ENCODE results near the gene ETNPPL. TPM values are rescaled to one million over a fixed set of nuclear protein-coding genes. Genes with fewer than 3 reads are reported as not detected.

Gene ETNPPL
- total RNA-seq, 4 donors from 2014 or later: not detected

GRCh38 chr4:108695062-108695461, 67.8 kb downstream of the ETNPPL start:
- DNase-seq: no peak
- H3K27me3 ChIP-seq: peaks cover 0 to 3% of the 10 kb centered on the region in 2 donors
- H3K27ac ChIP-seq: no peak overlapping the region
- H3K9me3 ChIP-seq: no peaks in the 10 kb centered on the region
- intact Hi-C loops (cut with DNase I; ENCODE audit: low total_unique reads): no loop called here
- TF ChIP-seq POLR2A (IDR thresholded peaks at IDR 0.05) (no peak), CTCF (IDR thresholded peaks at IDR 0.05) (no peak)
- no peaks in the 10 kb centered on the region for H3K36me3 ChIP-seq
- H3K4me3 ChIP-seq: no peak overlapping the region
- H3K4me1 ChIP-seq: no peaks in the 10 kb centered on the region

- no peak overlapping the region for H3K4me3 ChIP-seq
- no peak for DNase-seq
- intact Hi-C loops (cut with DNase I; ENCODE audit: low total_unique reads): no loop called here
- TF ChIP-seq CTCF (IDR thresholded peaks at IDR 0.05): no peak
- TF ChIP-seq POLR2A (IDR thresholded peaks at IDR 0.05): no peak
- no peaks in the 10 kb centered on the region for H3K9me3 ChIP-seq
- no peaks in the 10 kb centered on the region for H3K4me1 ChIP-seq
- no peaks in the 10 kb centered on the region for H3K36me3 ChIP-seq
- H3K27me3 ChIP-seq: peaks cover 0 to 3% of the 10 kb centered on the region in 2 donors
- no peak overlapping the region for H3K27ac ChIP-seq
These were observed 68.4 kb downstream of the ETNPPL start for GRCh38 chr4:108694423-108694822.

DNA sequence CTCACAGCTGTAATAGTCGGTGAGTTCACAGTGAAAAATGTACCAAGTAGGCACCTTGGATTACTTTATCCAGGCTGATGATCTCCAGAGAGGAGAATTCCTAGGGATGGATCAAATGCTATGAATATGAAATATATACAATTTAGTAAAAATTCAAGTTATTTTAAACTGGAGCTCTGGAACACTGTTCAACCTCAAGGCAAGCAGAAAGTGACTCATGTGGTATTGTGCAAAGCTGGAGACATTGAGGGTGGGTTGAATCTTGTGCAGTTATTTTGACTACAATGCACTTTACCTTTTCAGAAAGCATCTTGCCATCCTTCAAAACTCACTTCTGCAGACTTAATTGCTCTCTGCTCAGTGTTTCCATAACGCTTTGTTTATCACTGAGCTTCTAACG, 69.0 kb downstream of the ETNPPL start:
- TF ChIP-seq CTCF (IDR thresholded peaks at IDR 0.05): no peak
- TF ChIP-seq POLR2A (IDR thresholded peaks at IDR 0.05): no peak
- no peak for DNase-seq
- no peaks in the 10 kb centered on the region for H3K36me3 ChIP-seq
- intact Hi-C loops (cut with DNase I; ENCODE audit: low total_unique reads): no loop called here
- peaks cover 0 to 3% of the 10 kb centered on the region in 2 donors for H3K27me3 ChIP-seq
- no peak overlapping the region for H3K4me3 ChIP-seq
- no peak overlapping the region for H3K27ac ChIP-seq
- H3K4me1 ChIP-seq: no peaks in the 10 kb centered on the region
- no peaks in the 10 kb centered on the region for H3K9me3 ChIP-seq

DNA sequence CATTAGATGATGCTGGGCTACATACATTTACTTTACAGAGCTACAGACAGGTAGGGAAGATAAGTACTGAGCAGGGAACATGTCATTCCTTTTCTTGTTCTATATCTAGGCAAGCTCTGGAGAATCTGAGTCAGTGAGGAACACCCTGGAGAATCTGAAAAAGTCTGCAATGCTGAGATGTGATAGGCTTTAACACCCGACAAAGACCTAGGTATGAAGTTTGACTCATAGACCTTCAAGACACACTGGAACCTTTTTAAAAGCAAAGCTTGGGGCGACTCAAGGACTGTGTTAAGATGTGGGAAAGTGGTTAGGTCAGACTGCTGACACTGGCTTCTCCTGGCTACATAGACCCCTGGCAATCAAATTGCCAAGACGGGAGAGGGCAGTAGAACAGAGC, 69.6 kb downstream of the ETNPPL start:
- intact Hi-C loops (cut with DNase I; ENCODE audit: low total_unique reads): no loop called here
- peaks cover 0 to 3% of the 10 kb centered on the region in 2 donors for H3K27me3 ChIP-seq
- TF ChIP-seq POLR2A (IDR thresholded peaks at IDR 0.05): no peak
- no peak for TF ChIP-seq CTCF (IDR thresholded peaks at IDR 0.05)

More for the DNA sequence above, 69.6 kb downstream of the ETNPPL start:
- no peak overlapping the region for H3K27ac ChIP-seq
- no peaks in the 10 kb centered on the region for H3K36me3 ChIP-seq
- no peak for DNase-seq
- H3K4me1 ChIP-seq: no peaks in the 10 kb centered on the region
- H3K4me3 ChIP-seq: no peak overlapping the region
- no peaks in the 10 kb centered on the region for H3K9me3 ChIP-seq

Other genes with a start within 250 kb of the ETNPPL start
- 1,000 to 10,000 TPM; 1,071 to 6,726 (median 2,783) TPM for gene RPL34, start 142.5 kb downstream of the ETNPPL start, total RNA-seq
- 100 to 1,000 TPM in 3 of 4 donors, 10 to 100 TPM in 1; 61.2 to 916 (median 293) TPM for gene OSTC, start 112.5 kb downstream of the ETNPPL start, total RNA-seq

All from uterus (tissue), 4 donors.